GM20000 (cell line): ENCODE results near the gene LRRC74B.

ENCODE experiments used
- DNase-seq: peaks from one replicate; pipeline ENCODE4 v3.0.0; 2012; ENCODE audit warnings: low spot score
- TF ChIP-seq, protein P1 (sequence below): IDR thresholded peaks from 2 replicates; pipeline ENCODE4 v1.5.1; 2012; ENCODE audit warnings: mild to moderate bottlenecking, control low read depth; ENCODE audit errors: extremely low read depth, missing control alignments

Gene LRRC74B

DNA sequence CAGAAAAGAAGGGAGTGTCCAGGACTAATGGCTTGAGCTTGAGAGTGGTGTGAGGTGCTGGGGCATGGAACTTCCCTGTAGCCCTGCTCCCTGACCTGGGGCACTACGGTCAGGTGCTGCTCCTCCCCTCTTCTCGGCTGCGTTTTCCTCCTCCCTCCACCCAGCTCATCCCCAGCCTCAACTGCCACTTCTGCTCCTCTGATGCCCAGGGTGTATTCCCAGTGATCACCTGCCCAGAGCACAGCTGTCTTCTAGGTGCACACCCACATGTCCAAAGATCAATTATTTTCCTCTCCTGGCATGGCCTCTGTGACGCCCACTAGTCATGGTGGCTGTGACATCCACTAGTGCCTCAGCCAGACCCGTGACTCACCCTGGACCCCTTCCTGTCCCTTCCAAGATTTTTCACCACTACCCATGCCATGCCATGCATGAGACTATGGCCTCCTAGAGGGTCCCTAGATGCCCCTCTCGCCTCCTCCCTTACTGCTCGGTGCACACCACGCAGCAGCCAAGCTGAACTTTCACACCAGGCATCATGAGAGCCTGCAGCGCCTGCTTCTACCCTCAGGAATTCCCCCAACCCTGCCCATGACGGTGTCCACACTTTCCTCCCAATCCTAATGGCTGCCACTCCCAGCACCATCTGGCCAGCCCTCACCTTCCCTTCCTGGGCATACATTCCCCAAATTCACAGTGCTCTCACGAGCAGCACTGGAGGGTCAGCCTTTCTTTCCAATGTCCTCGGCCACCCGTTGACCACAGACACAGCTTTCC lies 28.9 kb upstream of the LRRC74B start:
- DNase-seq = no peak
- TF ChIP-seq, protein P1, sequence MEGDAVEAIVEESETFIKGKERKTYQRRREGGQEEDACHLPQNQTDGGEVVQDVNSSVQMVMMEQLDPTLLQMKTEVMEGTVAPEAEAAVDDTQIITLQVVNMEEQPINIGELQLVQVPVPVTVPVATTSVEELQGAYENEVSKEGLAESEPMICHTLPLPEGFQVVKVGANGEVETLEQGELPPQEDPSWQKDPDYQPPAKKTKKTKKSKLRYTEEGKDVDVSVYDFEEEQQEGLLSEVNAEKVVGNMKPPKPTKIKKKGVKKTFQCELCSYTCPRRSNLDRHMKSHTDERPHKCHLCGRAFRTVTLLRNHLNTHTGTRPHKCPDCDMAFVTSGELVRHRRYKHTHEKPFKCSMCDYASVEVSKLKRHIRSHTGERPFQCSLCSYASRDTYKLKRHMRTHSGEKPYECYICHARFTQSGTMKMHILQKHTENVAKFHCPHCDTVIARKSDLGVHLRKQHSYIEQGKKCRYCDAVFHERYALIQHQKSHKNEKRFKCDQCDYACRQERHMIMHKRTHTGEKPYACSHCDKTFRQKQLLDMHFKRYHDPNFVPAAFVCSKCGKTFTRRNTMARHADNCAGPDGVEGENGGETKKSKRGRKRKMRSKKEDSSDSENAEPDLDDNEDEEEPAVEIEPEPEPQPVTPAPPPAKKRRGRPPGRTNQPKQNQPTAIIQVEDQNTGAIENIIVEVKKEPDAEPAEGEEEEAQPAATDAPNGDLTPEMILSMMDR = no peak

DNA sequence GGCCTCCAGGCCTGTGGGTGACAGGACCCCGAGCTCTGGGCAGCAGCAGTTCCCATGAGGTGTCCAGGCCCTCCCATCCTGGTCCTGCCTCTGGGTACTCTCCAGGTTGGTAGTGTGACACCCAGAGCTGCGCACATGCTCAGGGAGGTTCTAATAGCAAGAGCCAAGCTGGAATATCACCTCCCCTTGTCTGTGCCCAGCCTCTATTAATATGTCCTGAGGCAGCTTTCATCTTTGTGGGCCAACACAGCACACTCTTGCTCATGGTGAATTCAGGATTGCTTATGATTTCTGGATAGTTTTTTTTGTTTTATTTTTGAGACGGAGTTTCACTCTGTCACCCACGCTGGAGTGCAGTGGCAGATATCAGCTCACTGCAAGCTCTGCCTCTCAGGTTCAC lies 27.4 kb upstream of the LRRC74B start:
- DNase-seq = no peak
- TF ChIP-seq, protein P1 = no peak

DNA sequence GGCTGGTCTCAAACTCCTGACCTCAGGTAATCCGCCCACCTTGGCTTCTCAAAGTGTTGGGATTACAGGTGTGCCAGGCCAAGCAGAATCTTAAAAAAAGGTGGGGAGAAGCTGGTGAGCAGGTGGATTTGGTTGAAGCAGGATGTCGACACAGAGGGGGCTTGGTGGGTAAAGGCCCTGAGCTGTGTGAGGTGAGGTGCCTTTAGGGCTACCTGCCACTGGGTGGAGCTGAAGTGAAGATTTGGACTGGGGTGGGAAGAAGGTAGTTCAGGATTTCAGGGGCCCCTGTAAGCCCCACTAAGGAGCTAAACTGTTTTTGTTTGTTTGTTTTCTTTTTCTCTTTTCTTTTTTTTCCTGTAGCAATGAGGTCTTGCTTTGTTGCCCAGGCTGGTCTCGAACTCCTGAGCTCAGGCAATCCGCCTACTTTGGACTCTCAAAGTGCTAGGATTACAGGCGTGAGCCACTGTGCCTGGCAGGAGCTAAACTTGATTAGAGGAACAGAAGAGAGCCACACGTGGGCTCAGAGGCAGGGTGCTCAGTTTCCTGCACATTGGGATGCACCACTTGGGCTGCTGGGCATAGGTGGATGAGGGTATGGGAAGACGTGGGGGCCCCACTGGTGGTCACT lies 24.8 kb upstream of the LRRC74B start:
- DNase-seq = peak; percentile 60
- TF ChIP-seq, protein P1 = peak; percentile 33

DNA sequence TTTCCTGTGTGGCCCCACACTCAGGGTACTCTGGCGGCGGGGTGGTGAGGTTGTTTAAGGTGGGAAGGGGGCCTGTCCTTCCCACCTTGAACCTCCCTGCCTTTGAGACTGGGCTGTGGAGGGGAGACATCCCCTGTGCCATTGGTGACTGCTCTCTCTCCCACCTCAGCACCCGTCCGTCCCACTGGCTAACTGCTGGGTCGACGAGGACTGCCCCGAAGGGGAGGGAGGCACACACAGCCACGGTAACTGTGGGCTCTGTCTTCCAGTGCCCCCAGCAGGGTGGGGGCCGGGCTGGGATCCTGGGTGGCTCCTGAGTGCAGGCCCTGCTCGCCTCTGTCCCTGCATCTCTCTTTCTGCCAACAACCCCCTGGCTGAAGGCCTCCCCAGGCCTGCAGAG lies 23.2 kb upstream of the LRRC74B start:
- no peak for DNase-seq
- TF ChIP-seq, protein P1 = no peak

DNA sequence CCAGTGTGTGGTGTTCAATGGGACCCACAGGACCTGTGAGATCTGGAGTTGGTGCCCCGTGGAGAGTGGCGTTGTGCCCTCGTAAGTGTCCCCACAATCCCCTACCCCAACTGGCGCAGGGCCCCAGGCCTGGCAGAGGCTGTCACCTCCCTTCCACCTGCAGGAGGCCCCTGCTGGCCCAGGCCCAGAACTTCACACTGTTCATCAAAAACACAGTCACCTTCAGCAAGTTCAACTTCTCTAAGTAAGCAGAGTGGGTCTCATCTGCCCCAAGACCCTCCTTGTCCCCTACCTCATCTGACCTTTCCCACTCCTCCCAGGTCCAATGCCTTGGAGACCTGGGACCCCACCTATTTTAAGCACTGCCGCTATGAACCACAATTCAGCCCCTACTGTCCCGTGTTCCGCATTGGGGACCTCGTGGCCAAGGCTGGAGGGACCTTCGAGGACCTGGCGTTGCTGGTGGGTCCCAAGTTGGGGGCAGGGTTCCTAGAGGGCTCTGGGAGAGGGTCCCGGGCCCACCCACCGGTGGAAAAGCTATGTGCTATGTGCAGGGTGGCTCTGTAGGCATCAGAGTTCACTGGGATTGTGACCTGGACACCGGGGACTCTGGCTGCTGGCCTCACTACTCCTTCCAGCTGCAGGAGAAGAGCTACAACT lies 22.7 kb upstream of the LRRC74B start:
- TF ChIP-seq, protein P1 = no peak
- DNase-seq = no peak

DNA sequence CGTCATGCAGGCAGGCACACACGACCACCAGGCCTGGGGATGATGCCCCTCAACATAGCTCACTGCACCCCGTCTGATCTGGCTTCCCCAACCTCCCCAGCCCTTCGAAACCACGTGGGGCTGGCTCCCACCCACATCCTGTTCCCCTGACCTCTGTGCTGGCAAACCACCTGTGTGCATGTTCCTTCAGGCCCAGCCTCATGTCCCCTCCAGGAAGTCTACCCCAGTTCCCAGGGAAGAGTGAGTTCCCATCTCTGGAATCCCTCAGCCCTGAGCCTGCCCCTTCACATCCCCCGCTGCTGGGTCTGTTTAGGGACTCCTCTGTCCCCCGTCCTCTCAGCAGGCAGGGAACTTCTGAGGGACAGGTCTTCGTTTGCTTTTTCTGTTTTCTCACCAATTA lies 20.5 kb upstream of the LRRC74B start:
- no peak for DNase-seq
- TF ChIP-seq, protein P1 = no peak
